Loucy (cell line): ENCODE measurements around the gene ITGA11.

Experiments used
- H2AFZ ChIP-seq: fragments of 200-600 bp; sonication (generic); 2 replicates; pipeline ENCODE4 v1.6.0; 2016; ENCODE audit warnings: antibody characterized with exemption, mild to moderate bottlenecking, low read length, moderate library complexity
- H3F3A ChIP-seq: fragments of 200-600 bp; 2 replicates; pipeline ENCODE4 v1.6.0; 2016; ENCODE audit warnings: antibody characterized with exemption, low read depth, mild to moderate bottlenecking
- H3K27me3 ChIP-seq: fragments of 200-600 bp; sonication (generic); 2 replicates; pipeline ENCODE4 v1.6.1; 2014; ENCODE audit warnings: low read length, mild to moderate bottlenecking; ENCODE audit not compliant: insufficient read depth, poor library complexity, severe bottlenecking
- H3K36me3 ChIP-seq: fragments of 200-600 bp; sonication (generic); 2 replicates; pipeline ENCODE4 v1.6.1; 2016; ENCODE audit warnings: low read length; ENCODE audit not compliant: insufficient read depth
- H3K4me1 ChIP-seq: fragments of 200-600 bp; sonication (generic); 2 replicates; pipeline ENCODE4 v1.5.1; 2014; ENCODE audit warnings: low read length, mild to moderate bottlenecking; ENCODE audit not compliant: insufficient read depth, poor library complexity, severe bottlenecking
- H3K4me2 ChIP-seq: fragments of 200-600 bp; sonication (generic); 2 replicates; pipeline ENCODE4 v1.6.0; 2014; ENCODE audit warnings: antibody characterized with exemption, low read length, low read depth, mild to moderate bottlenecking; ENCODE audit not compliant: poor library complexity, severe bottlenecking
- H3K4me3 ChIP-seq: fragments of 200-600 bp; sonication (generic); 2 replicates; pipeline ENCODE4 v1.5.1; 2014; ENCODE audit warnings: low read length, mild to moderate bottlenecking, mixed read lengths; ENCODE audit not compliant: poor library complexity, severe bottlenecking
- H3K79me2 ChIP-seq: fragments of 200-600 bp; sonication (generic); 2 replicates; pipeline ENCODE4 v1.6.1; 2014; ENCODE audit warnings: low read length; ENCODE audit not compliant: insufficient read depth
- H3K9ac ChIP-seq: fragments of 200-600 bp; sonication (generic); 2 replicates; pipeline ENCODE4 v1.6.0; 2014; ENCODE audit warnings: mild to moderate bottlenecking, low read depth, low read length, moderate library complexity; ENCODE audit not compliant: poor library complexity, severe bottlenecking
- H3K9me2 ChIP-seq: fragments of 200-600 bp; sonication (generic); replicated peaks from 2 replicates; pipeline ENCODE4 v1.6.1; 2016; ENCODE audit warnings: low read depth, low read length, mixed read lengths
- H3K9me3 ChIP-seq: fragments of 200-600 bp; sonication (generic); 2 replicates; pipeline ENCODE4 v1.6.1; 2014; ENCODE audit warnings: mild to moderate bottlenecking, antibody characterized with exemption, low read length, low read depth; ENCODE audit not compliant: insufficient read depth
- H4K20me1 ChIP-seq: fragments of 200-600 bp; sonication (generic); 2 replicates; pipeline ENCODE4 v1.6.0; 2014; ENCODE audit warnings: antibody characterized with exemption, low read length, mild to moderate bottlenecking; ENCODE audit not compliant: insufficient read depth, poor library complexity, severe bottlenecking
- CTCF ChIP-seq: fragments of 200-600 bp; sonication (generic); conservative IDR thresholded peaks from 2 replicates; pipeline ENCODE4 v1.5.1; 2014; ENCODE audit warnings: mild to moderate bottlenecking, antibody characterized with exemption, low read length
- EZH2phosphoT487 ChIP-seq: fragments of 200-600 bp; IDR thresholded peaks from 2 replicates; pipeline ENCODE4 v1.6.1; 2018; ENCODE audit warnings: antibody characterized with exemption, mild to moderate bottlenecking, moderate library complexity, borderline replicate concordance

ITGA11 gene

GRCh38 chr15:68298336-68298735 lies 133.6 kb downstream of the ITGA11 start:
- H3K79me2 ChIP-seq: peaks cover 19% of the 10 kb centered on the region
- H3K27me3 ChIP-seq: no peaks in the 10 kb centered on the region
- no peaks in the 10 kb centered on the region for H3K9me3 ChIP-seq
- H3K9ac ChIP-seq: no peak overlapping the region
- no peaks in the 10 kb centered on the region for H3F3A ChIP-seq
- H3K4me1 ChIP-seq: no peaks in the 10 kb centered on the region
- peaks cover 9% of the 10 kb centered on the region; the same call in 1 of the 2 replicates for H3K36me3 ChIP-seq
- no peak overlapping the region for H3K4me2 ChIP-seq
- H3K4me3 ChIP-seq: no peak overlapping the region
- H3K9me2 ChIP-seq: no peaks in the 10 kb centered on the region
- no peak for TF ChIP-seq EZH2phosphoT487
- TF ChIP-seq CTCF: no peak
- no peak overlapping the region for H2AFZ ChIP-seq
- peaks cover 5% of the 10 kb centered on the region for H4K20me1 ChIP-seq

- peaks cover 34% of the 10 kb centered on the region for H4K20me1 ChIP-seq
- no peak overlapping the region for H3K9ac ChIP-seq
- peaks cover 33% of the 10 kb centered on the region for H3K36me3 ChIP-seq
- no peak overlapping the region for H3K4me3 ChIP-seq
- H3K4me2 ChIP-seq: no peak overlapping the region
- H3K9me2 ChIP-seq: no peaks in the 10 kb centered on the region
- no peak overlapping the region for H2AFZ ChIP-seq
- H3K79me2 ChIP-seq: peaks cover 43% of the 10 kb centered on the region
- H3K27me3 ChIP-seq: no peaks in the 10 kb centered on the region
- no peaks in the 10 kb centered on the region for H3F3A ChIP-seq
- no peaks in the 10 kb centered on the region for H3K9me3 ChIP-seq
- TF ChIP-seq EZH2phosphoT487: no peak
- no peak for TF ChIP-seq CTCF
- peaks cover 17% of the 10 kb centered on the region for H3K4me1 ChIP-seq
Measured at GRCh38 chr15:68295014-68295805, 136.8 kb downstream of the ITGA11 start.

GRCh38 chr15:68292967-68293366 lies 139.0 kb downstream of the ITGA11 start:
- H3K9me3 ChIP-seq: no peaks in the 10 kb centered on the region
- peaks cover 24% of the 10 kb centered on the region for H3K4me1 ChIP-seq
- no peak overlapping the region for H3K4me3 ChIP-seq
- no peaks in the 10 kb centered on the region for H3F3A ChIP-seq
- TF ChIP-seq CTCF (no peak), EZH2phosphoT487 (no peak)
- no peaks in the 10 kb centered on the region for H3K27me3 ChIP-seq
- peaks cover 66% of the 10 kb centered on the region for H3K79me2 ChIP-seq
- no peaks in the 10 kb centered on the region for H3K9me2 ChIP-seq
- no peak overlapping the region for H2AFZ ChIP-seq
- H3K36me3 ChIP-seq: peaks cover 44% of the 10 kb centered on the region
- peaks cover 54% of the 10 kb centered on the region for H4K20me1 ChIP-seq
- H3K9ac ChIP-seq: no peak overlapping the region
- H3K4me2 ChIP-seq: peak overlapping the region; percentile 27
